ENCODE measurements around the gene SLC26A11. TPM values are rescaled to one million over a fixed set of nuclear protein-coding genes. Genes with fewer than 3 reads are reported as not detected.

The SLC26A11 gene
- 10 to 100 TPM; 22.0 to 33.8 (median 25.1) TPM for polyA plus RNA-seq (ENCODE audit: insufficient read length in 3 of 3)
- long read RNA-seq, donor 1, partial matches to known transcripts = 0 of 3 reads
- long read RNA-seq, donor 1, other reads (novel, unspliced or antisense) = 0 of 3 reads
- long read RNA-seq, donor 2, partial matches to known transcripts = 0 of 3 reads
- long read RNA-seq, donor 2, other reads (novel, unspliced or antisense) = 0 of 3 reads
- long read RNA-seq, donor 3, transcript SLC26A11-201 (18 exons, 2,885 nt) = major isoform, 5 of 6 reads
- long read RNA-seq, donor 3, partial matches to known transcripts = 0 of 6 reads
- long read RNA-seq, donor 3, other reads (novel, unspliced or antisense) = 0 of 6 reads
- long read RNA-seq, donor 4, partial matches to known transcripts = 0 of 2 reads
- long read RNA-seq, donor 4, other reads (novel, unspliced or antisense) = 0 of 2 reads
- long read RNA-seq, donor 5 = 0 reads
- long read RNA-seq, donor 6, partial matches to known transcripts = 0 of 3 reads
- long read RNA-seq, donor 6, other reads (novel, unspliced or antisense) = 0 of 3 reads
- long read RNA-seq, donor 7, partial matches to known transcripts = 0 of 2 reads
- long read RNA-seq, donor 7, other reads (novel, unspliced or antisense) = 0 of 2 reads
- long read RNA-seq, donor 8 = 0 reads
- long read RNA-seq, donor 9, partial matches to known transcripts = 0 of 2 reads
- long read RNA-seq, donor 9, other reads (novel, unspliced or antisense) = 0 of 2 reads
- long read RNA-seq, donor 10, partial matches to known transcripts = 0 of 1 reads
- long read RNA-seq, donor 10, other reads (novel, unspliced or antisense) = 0 of 1 reads
- long read RNA-seq, donor 11, partial matches to known transcripts = 0 of 2 reads
- long read RNA-seq, donor 11, other reads (novel, unspliced or antisense) = 0 of 2 reads
- long read RNA-seq, donor 12 = 0 reads
- long read RNA-seq, donor 13 = 0 reads
- long read RNA-seq, donor 14, partial matches to known transcripts = 0 of 1 reads
- long read RNA-seq, donor 14, other reads (novel, unspliced or antisense) = 0 of 1 reads
- long read RNA-seq, donor 15, partial matches to known transcripts = 0 of 3 reads
- long read RNA-seq, donor 15, other reads (novel, unspliced or antisense) = 0 of 3 reads
- long read RNA-seq, donor 16, partial matches to known transcripts = 0 of 8 reads
- long read RNA-seq, donor 16, other reads (novel, unspliced or antisense) = 0 of 8 reads

DNA sequence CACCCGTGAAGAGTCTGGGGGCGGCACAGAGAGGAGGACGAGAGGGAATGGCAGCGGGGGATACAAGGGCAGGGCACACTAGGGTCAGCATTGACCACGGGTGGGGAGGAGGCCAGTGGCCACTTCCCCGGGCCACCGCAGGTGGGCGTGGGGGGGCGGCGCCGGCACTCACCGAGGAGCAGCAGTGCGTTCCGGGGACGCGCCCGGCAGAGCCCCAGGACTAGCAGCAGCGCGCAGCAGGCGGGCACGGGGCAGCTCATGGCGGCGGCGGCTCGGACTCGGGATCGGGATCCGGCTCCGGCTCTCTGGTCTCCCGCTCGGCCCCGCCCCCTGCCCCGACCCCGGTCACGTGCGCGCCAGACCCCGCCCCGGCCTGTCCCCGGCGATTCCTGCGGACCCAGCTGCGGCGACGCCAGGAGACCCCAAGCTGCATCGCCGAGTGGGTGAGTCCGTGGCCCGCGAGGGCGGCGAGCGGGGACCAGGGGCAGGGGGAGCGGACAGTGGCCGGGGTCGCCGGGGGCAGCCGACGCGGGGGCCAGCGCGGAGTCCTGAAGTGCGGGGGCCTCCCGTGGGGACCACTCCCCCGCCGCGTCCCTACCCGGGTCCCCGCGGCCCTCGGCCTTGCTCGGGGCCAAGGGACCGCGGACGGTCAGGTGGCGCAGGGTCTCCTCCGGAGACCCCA, at the start of gene SLC26A11, which contains the start of gene SGSH:
TSS of gene SLC26A11 (plus strand) at position 374 of the 682 bp plus-strand sequence. CDS start 1,134 bp downstream, outside the sequence.
TSS of gene SGSH (minus strand) at position 280 of the 682 bp plus-strand sequence. CDS start at position 260, 20 bp downstream.
- peak in 9 of 11 donors; percentile 42 to 72 (median 67) for DNase-seq (ENCODE audit: extremely low read depth in 1 of 11, low read depth in 9 of 11, low spot score in 4 of 11)

- no peak for DNase-seq (ENCODE audit: extremely low read depth in 1 of 11, low read depth in 9 of 11, low spot score in 4 of 11)
Observed at GRCh38 chr17:80171681-80172080, 48.5 kb upstream of the SLC26A11 start.

GRCh38 chr17:80173126-80173525, 47.1 kb upstream of the SLC26A11 start:
- no peak for DNase-seq (ENCODE audit: extremely low read depth in 1 of 11, low read depth in 9 of 11, low spot score in 4 of 11)

- no peak for DNase-seq (ENCODE audit: extremely low read depth in 1 of 11, low read depth in 9 of 11, low spot score in 4 of 11)
Observed at GRCh38 chr17:80173916-80174315, 46.3 kb upstream of the SLC26A11 start.

GRCh38 chr17:80176757-80177156, 43.5 kb upstream of the SLC26A11 start:
- DNase-seq (ENCODE audit: extremely low read depth in 1 of 11, low read depth in 9 of 11, low spot score in 4 of 11) = no peak

GRCh38 chr17:80177986-80178595, 42.1 kb upstream of the SLC26A11 start:
- no peak for DNase-seq (ENCODE audit: extremely low read depth in 1 of 11, low read depth in 9 of 11, low spot score in 4 of 11)

GRCh38 chr17:80180192-80180591, 40.0 kb upstream of the SLC26A11 start:
- no peak for DNase-seq (ENCODE audit: extremely low read depth in 1 of 11, low read depth in 9 of 11, low spot score in 4 of 11)

DNA sequence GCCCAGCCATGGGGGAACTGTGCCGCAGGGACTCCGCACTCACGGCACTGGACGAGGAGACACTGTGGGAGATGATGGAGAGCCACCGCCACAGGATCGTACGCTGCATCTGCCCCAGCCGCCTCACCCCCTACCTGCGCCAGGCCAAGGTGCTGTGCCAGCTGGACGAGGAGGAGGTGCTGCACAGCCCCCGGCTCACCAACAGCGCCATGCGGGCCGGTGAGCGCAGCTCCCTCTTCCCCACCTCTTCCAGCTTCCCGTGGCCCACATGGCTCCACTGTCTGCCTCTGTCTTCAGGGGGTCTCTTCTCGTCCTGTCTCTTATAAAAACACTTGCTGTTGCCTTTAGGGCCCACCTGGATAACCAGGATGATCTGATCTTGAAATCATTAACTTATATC, 38.8 kb upstream of the SLC26A11 start:
- no peak for DNase-seq (ENCODE audit: extremely low read depth in 1 of 11, low read depth in 9 of 11, low spot score in 4 of 11)

- DNase-seq (ENCODE audit: extremely low read depth in 1 of 11, low read depth in 9 of 11, low spot score in 4 of 11) = no peak
Observed at GRCh38 chr17:80182118-80182844, 37.9 kb upstream of the SLC26A11 start.

DNA sequence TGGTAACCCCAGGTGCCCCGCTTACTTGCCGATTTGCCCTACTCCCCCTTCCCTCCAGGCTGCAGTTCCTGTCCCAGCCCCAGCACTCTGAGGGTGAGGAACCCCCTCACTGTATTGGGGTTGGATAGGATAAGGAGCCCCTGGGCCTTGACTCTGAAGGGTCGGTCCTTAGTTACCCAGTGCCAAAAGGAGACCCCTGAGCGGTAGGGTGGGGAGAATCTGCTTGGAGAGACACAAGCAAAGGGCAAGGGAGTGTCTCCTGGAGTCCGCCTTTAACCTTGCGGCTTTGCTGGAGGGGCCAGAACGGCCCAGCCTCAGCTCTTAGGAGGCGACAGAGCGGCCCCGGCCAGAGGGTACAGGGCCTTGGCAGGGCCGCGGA, 37.4 kb upstream of the SLC26A11 start:
- DNase-seq (ENCODE audit: extremely low read depth in 1 of 11, low read depth in 9 of 11, low spot score in 4 of 11) = no peak

GRCh38 chr17:80183581-80184422, 36.4 kb upstream of the SLC26A11 start:
- DNase-seq (ENCODE audit: extremely low read depth in 1 of 11, low read depth in 9 of 11, low spot score in 4 of 11) = no peak

GRCh38 chr17:80184423-80184714, 35.9 kb upstream of the SLC26A11 start:
- no peak for DNase-seq (ENCODE audit: extremely low read depth in 1 of 11, low read depth in 9 of 11, low spot score in 4 of 11)

DNA sequence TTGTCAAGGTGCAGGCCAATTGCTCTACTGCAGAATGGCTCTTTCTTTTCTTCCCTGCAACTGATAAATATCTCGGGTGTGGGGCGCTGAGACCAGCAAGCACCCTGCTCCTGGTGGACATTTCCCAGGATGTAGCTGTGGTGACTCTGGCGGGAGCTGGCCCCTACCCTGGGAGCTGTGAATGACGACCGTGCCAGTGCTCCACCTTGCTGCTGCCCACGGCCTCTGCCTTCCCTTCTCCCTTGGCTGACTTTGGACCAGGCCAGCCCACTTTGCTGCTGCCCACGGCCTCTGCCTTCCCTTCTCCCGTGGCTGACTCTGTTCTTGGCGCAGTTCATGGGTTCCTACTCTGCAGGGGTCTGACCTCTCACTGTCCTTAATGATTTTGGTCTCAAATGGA, 34.3 kb upstream of the SLC26A11 start:
- no peak for DNase-seq (ENCODE audit: extremely low read depth in 1 of 11, low read depth in 9 of 11, low spot score in 4 of 11)

GRCh38 chr17:80187090-80187489, 33.1 kb upstream of the SLC26A11 start:
- DNase-seq (ENCODE audit: extremely low read depth in 1 of 11, low read depth in 9 of 11, low spot score in 4 of 11) = no peak

DNA sequence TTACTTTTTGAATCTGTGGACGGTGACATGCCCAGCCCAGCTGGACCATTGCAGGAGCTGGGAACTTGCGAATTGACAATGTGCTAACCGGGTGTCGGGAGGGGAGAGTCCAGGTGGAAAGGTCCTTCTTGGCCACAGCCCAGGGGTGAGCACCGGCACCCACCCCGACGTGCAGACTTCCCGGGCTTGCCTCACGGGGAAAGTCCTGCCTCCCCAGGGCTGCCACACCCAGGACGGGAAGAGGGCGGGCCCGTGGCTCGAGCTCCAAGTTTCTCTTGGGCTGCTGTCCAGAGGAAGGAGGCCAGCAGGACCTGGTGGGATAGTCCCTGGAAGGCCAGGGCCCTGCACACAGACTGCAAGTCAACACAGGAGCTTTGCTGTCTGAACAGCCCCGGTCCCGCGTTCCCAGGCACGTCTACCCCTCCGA, 32.7 kb upstream of the SLC26A11 start:
- no peak for DNase-seq (ENCODE audit: extremely low read depth in 1 of 11, low read depth in 9 of 11, low spot score in 4 of 11)

- peak in 3 of 11 donors; percentile 28 to 35 (median 31) for DNase-seq (ENCODE audit: extremely low read depth in 1 of 11, low read depth in 9 of 11, low spot score in 4 of 11)
Observed at GRCh38 chr17:80189611-80190010, 30.6 kb upstream of the SLC26A11 start.

DNA sequence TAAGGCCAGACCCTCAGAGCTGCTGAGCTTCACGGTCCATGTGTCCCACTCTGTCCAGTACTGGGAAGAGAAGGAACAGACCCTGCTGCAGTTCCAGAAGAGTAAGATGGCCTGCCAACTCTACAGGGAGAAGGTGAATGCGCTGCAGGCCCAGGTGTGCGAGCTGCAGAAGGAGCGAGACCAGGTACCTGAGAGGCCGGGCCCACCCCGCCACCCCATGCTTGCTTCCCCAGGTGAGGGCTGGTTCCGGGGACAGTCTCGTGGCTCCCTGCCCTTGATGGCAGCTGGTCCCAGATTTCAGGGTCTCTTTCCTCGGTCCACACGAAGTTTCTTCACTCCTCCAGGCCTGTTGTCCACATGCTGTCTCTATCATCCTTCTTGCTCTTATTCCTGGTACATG, 29.5 kb upstream of the SLC26A11 start:
- no peak for DNase-seq (ENCODE audit: extremely low read depth in 1 of 11, low read depth in 9 of 11, low spot score in 4 of 11)
